Thyroid gland (tissue), 4 donors: ENCODE measurements around the gene ROS1. TPM values are rescaled to one million over a fixed set of nuclear protein-coding genes. Genes with fewer than 3 reads are reported as not detected.

Experiments used
- DNase-seq, 2 donors: peaks; one replicate each; pipeline ENCODE4 v3.0.0-alpha.2; 2019
- H3K27ac ChIP-seq, 3 donors: fragments of 200-600 bp; sonication (generic); 1 replicate in 2 of 3; 2 replicates in 1 of 3; pipeline ENCODE4 v1.5.1; 2016 to 2019; ENCODE audit warnings: mild to moderate bottlenecking in 1 of 3, moderate library complexity in 1 of 3
- H3K27me3 ChIP-seq: fragments of 200-600 bp; sonication (generic); one replicate; pipeline ENCODE4 v1.5.1; 2019
- H3K36me3 ChIP-seq, 2 donors: fragments of 200-600 bp; sonication (generic); one replicate each; pipeline ENCODE4 v1.5.1; 2016 to 2019
- H3K4me1 ChIP-seq, 2 donors: fragments of 200-600 bp; sonication (generic); one replicate each; pipeline ENCODE4 v1.5.1; 2017 to 2019
- H3K4me3 ChIP-seq, 3 donors: fragments of 200-600 bp; sonication (generic); replicated peaks in 1 of 3; 1 replicate in 2 of 3; 2 replicates in 1 of 3; pipeline ENCODE4 v1.5.1; 2016; ENCODE audit warnings: mild to moderate bottlenecking in 1 of 3
- H3K9me3 ChIP-seq: fragments of 200-600 bp; sonication (generic); one replicate; pipeline ENCODE4 v1.5.1; 2017
- POLR2A ChIP-seq, 2 donors: fragments of 450-650 bp; IDR thresholded peaks; one replicate each; pipeline ENCODE4 v1.6.1; 2017; ENCODE audit warnings: antibody characterized with exemption in 2 of 2, mild to moderate bottlenecking in 2 of 2, moderate library complexity in 1 of 2
- WGBS, 2 donors: methylation state at CpG; one replicate each; pipeline ENCODE4 v1.1.5; 2017; 5-methylcytosine and 5-hydroxymethylcytosine counted together
- intact Hi-C: fragments of 100-400 bp; cut with DNase I; formaldehyde crosslinking; loops from one replicate; pipeline ENCODE4 v1.15.1; 2023
- total RNA-seq, 4 donors: library from RNA; depleted of rRNA; stranded (reverse); fragments of >200 nt; gene quantifications; one replicate each; pipeline ENCODE4 v1.2.3, GENCODE V29; 2016
- TF ChIP-seq, protein P1 (sequence below), 6 experiments: fragments of 200-600 bp in 3 of 6; fragments of 450-650 bp in 3 of 6; sonication (generic) in 3 of 6; IDR thresholded peaks; one replicate each; pipeline ENCODE4 v1.5.1; 2016 to 2019; ENCODE audit warnings: antibody characterized with exemption in 6 of 6, mild to moderate bottlenecking in 2 of 6, inconsistent platforms in 1 of 6, moderate library complexity in 1 of 6

ROS1 gene
- total RNA-seq, 4 donors from 2014 or later, result not detected

GRCh38 chr6:117270843-117271507 is 154.8 kb downstream of the ROS1 start:
- no peak overlapping the region for H3K4me3 ChIP-seq
- H3K27me3 ChIP-seq, result peaks cover 29% of the 10 kb centered on the region
- H3K4me1 ChIP-seq, result peaks cover 10 to 13% of the 10 kb centered on the region in 2 donors
- no peak for DNase-seq
- H3K9me3 ChIP-seq, result no peaks in the 10 kb centered on the region
- no peak for TF ChIP-seq POLR2A (IDR thresholded peaks at IDR 0.05)
- TF ChIP-seq, protein P1, sequence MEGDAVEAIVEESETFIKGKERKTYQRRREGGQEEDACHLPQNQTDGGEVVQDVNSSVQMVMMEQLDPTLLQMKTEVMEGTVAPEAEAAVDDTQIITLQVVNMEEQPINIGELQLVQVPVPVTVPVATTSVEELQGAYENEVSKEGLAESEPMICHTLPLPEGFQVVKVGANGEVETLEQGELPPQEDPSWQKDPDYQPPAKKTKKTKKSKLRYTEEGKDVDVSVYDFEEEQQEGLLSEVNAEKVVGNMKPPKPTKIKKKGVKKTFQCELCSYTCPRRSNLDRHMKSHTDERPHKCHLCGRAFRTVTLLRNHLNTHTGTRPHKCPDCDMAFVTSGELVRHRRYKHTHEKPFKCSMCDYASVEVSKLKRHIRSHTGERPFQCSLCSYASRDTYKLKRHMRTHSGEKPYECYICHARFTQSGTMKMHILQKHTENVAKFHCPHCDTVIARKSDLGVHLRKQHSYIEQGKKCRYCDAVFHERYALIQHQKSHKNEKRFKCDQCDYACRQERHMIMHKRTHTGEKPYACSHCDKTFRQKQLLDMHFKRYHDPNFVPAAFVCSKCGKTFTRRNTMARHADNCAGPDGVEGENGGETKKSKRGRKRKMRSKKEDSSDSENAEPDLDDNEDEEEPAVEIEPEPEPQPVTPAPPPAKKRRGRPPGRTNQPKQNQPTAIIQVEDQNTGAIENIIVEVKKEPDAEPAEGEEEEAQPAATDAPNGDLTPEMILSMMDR (IDR thresholded peaks at IDR 0.05), result no peak
- H3K36me3 ChIP-seq, result no peaks in the 10 kb centered on the region
- WGBS, 2 donors, result 8 to 9% methylated on average over 14 to 16 of the region's 48 CpGs
- H3K27ac ChIP-seq, result no peak overlapping the region
- intact Hi-C loops, result no loop called here

- Histone ChIP-seq H3K4me1 (peaks cover 14 to 17% of the 10 kb centered on the region in 2 donors), H3K9me3 (no peaks in the 10 kb centered on the region), H3K36me3 (no peaks in the 10 kb centered on the region), H3K4me3 (no peak overlapping the region), H3K27ac (no peak overlapping the region), H3K27me3 (peaks cover 29% of the 10 kb centered on the region)
- intact Hi-C loops, result no loop called here
- TF ChIP-seq, protein P1 (IDR thresholded peaks at IDR 0.05), result no peak
- TF ChIP-seq POLR2A (IDR thresholded peaks at IDR 0.05), result no peak
- WGBS, 2 donors, result 2 to 3% methylated on average over 27 to 35 of the region's 74 CpGs
- DNase-seq, result peak in 1 of 2 donors; percentile 8
Observed at GRCh38 chr6:117270055-117270842, 155.5 kb downstream of the ROS1 start.

DNA sequence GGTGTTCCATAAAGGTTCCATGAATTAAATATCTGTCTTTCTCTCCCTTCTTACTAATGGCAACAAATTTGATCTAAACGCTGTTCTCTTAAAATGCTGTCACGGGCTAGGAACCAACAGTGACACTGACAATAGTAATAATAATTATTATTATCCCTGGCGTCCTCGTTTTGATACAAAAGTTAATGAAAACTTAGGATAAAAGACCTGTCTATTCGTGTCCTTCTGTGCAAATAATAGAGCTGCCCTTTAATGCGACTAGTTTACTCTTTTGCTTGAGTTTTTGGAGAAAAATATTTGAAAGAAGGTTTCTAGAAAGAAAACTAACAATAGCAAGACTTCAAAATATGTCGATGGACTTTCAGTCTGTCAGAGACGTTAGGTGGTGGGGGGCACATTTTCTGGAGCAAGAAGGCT is 156.1 kb downstream of the ROS1 start:
- intact Hi-C loops, result no loop called here
- Histone ChIP-seq H3K4me3 (no peak overlapping the region), H3K4me1 (peaks cover 14 to 23% of the 10 kb centered on the region in 2 donors), H3K27ac (no peak overlapping the region), H3K36me3 (no peaks in the 10 kb centered on the region), H3K27me3 (peaks cover 31% of the 10 kb centered on the region), H3K9me3 (no peaks in the 10 kb centered on the region)
- DNase-seq, result no peak
- TF ChIP-seq POLR2A (IDR thresholded peaks at IDR 0.05), result no peak
- TF ChIP-seq, protein P1 (IDR thresholded peaks at IDR 0.05), result no peak
- 8 to 10% methylated on average over 8 of the region's 8 CpGs for WGBS, 2 donors

DNA sequence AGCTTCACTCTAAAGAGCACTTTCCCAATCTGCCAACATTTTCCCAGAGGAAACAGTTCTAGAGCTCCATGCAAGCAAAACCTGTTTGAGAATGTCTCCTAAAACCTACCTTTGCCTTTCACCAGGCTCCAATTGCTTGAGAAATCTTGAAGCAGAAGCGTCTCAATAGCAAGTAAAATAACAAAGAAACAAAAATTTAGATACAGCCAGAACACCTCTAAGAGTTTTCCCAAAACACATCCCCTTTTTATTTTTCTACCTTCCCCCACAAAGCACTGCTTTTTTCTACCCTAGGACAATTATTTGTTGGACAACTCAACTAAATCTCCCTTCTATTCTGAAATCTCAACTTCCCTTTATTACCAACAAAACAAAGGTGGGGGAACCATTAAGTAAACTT is 156.8 kb downstream of the ROS1 start:
- Histone ChIP-seq H3K4me3 (no peak overlapping the region), H3K9me3 (no peaks in the 10 kb centered on the region), H3K4me1 (peaks cover 14 to 26% of the 10 kb centered on the region in 2 donors), H3K36me3 (no peaks in the 10 kb centered on the region), H3K27ac (no peak overlapping the region), H3K27me3 (peaks cover 33% of the 10 kb centered on the region)
- whole genome bisulfite sequencing, 2 donors, result 15 to 20% methylated on average over 1 of the region's 1 CpG
- TF ChIP-seq, protein P1 (IDR thresholded peaks at IDR 0.05), result no peak
- TF ChIP-seq POLR2A (IDR thresholded peaks at IDR 0.05), result no peak
- no peak for DNase-seq
- intact Hi-C loops, result no loop called here
